HG02623 (cell line): ENCODE results near the gene PCBP4.

Experiments
- ATAC-seq: cut with Tn5 transposase; IDR thresholded peaks from one replicate; pipeline ENCODE4 v1.9.1; 2021; ENCODE audit warnings: moderate library complexity; ENCODE audit not compliant: unreplicated experiment

The PCBP4 gene

DNA sequence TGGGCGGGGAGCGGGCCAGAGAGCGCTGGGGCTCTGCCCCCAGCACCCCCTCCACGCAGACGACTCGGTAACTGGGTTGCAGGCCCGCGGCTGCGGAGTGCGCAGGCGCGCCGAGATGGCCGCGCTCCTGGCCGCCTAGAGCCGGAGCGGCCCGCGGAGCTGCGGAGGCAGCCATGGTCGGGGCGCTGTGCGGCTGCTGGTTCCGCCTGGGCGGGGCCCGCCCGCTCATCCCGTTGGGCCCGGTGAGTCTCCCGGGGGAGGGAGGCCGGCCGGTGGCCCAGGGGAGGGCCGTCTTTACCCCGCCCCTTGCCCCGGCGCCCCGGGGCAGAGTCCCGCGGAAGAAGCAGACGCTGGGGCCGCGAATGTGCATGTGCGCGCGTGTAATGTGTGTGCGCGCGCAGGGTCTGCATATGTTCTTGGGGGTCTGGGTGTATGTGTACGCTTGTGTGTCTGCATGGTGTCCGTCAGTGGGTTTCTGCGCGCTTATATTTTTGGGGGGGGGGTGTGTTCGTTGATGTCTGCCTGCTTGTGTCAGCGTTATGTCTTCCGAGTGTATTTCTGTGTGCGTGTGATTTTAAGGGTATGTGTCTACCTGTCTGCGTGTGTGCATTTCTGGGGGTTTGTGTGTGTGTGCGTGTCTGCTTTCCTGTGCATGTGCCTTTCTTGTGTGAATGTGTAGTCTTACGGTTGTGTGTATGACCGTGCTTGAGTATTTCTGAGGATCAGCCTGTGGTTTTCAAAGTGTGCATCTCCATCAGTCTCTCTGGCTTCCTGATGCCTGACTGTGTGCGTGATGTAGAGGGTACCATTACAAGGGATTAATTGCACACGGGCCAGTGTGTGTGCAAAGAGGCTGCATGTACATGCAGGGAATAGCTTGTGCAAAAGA lies 8.0 kb upstream of the PCBP4 start, which contains the start of gene ABHD14A:
Gene ABHD14A, plus strand, starts transcription at position 102 of the 889 bp plus-strand sequence. Its CDS starts 72 bp downstream, at position 174.
- ATAC-seq: no peak

- ATAC-seq: peak; percentile 15
These were observed 7.2 kb upstream of the PCBP4 start for GRCh38 chr3:51974277-51974962.

GRCh38 chr3:51971350-51971749 lies 4.1 kb upstream of the PCBP4 start:
- no peak for ATAC-seq

- ATAC-seq: no peak
These were observed 3.5 kb upstream of the PCBP4 start for GRCh38 chr3:51970606-51971300.

DNA sequence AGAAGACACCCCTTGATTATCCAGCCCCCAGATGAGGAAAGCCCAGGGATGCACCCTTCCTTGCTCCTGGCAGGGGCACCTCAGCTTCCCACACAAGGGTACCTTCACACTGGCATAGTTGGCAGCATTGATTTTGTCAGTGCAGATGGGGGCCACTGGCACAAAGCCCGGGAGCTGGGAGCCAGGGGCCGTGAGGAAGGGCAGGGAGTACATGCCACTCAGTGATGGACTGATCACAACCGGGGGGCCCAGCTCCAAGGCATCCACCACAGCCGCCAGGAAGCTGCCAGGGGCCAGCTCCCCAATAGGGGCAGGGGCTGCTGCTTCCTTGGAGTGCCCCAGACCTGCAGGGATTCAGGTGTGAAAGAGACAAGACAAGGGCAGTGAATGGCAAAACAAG lies 2.6 kb upstream of the PCBP4 start:
- no peak for ATAC-seq

- no peak for ATAC-seq
These were observed 1.8 kb upstream of the PCBP4 start for GRCh38 chr3:51968883-51969678.

- ATAC-seq: no peak
These were observed 1.0 kb upstream of the PCBP4 start for GRCh38 chr3:51968170-51968775.

DNA sequence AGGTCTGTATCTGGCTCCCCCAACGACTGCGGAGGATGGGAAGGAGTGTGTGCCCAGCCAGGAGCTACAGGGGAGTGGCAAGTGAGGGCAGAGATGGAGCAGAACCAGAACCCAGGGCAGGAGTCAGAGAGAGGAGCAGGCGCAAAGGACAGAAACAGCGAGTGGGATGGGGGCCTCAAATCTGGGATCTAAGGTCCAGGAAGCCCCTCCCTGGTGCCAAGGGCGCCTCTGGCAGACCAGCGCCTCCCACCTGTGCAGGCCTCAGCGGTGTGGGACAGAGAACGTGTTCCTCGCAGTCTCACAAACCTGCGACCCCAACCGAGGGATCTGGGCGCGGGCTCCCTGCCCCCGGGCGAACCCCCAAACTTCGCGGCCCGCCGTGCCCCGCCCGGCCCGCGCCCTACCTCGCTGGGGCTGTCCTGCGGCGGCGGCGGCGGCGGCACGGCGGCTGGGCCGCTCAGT lies 301 bp downstream of the PCBP4 start:
- ATAC-seq: peak; percentile 34

- ATAC-seq: no peak
These were observed 768 bp downstream of the PCBP4 start for GRCh38 chr3:51966486-51966885.

DNA sequence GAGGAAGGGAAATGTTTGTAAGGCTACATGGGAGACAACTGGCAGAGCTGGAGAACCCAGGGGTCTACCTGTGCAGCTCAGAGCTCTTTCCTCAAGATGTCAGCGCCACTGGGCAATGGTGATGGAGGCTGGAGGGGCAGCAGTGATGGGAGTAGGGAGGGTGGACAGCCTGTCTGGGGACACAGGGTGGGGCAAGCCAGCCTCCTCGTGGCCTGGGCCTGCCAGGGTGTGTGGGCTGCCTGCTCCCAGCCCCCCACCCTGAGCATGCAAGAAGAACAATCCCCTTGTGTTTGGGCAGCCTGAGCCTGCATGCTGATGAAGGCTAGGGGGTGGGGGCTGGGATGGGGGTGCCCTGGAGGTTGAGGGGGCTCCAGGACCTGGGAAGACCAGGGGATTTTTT lies 1.2 kb downstream of the PCBP4 start:
- no peak for ATAC-seq

DNA sequence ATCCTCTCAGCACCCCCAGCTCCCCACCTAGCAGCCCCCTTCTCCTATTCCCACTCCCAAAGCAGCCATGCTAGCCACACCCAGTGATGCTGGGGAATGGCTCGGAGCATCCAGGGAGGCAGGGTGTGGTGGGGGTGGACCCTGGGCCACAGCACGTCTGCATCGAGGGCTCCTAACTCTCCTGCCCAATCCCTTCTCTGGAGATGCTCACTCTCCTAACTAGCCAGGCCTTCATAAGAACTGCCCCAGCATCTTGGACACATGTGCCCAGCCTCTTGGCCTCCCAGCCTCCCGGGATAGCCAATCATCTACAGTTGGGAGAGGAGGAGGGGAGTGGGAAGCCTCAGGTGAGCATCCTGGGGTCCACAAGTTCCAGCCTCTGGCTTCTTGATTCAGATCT lies 2.7 kb downstream of the PCBP4 start:
- ATAC-seq: no peak

GRCh38 chr3:51963951-51964451 lies 3.3 kb downstream of the PCBP4 start:
- no peak for ATAC-seq

DNA sequence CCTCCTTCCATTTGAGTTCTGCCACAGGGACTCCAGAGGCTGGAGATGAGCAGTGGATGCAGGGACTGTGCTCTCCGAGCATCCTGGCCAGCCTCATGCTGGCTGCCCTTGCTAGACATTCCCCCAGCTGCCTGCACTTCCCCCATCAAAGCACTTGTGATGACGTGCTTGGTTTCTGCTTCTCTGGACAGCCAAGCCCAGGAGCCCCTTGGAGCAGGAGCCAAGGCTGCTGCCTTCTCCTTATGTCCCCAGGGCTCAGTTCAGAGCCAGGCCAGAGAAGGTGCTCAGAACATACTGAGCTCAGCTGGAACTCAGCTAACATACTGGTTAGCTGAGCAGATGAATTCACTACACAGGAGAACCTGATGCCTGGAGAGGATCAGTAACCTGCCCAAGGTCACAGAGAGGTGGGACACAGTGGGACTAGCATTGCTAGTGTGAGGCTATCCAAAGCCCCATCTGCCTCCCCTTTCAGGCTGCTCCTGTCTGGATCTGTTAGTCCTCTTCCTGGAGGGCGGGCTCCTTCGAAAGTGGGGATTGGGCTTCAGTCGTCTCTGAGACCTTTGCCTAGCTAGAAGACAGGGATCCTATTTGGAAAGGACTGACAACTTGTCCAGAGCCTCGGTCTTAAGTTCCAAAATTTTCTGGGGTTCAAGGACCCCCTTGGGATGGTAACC lies 4.3 kb downstream of the PCBP4 start:
- no peak for ATAC-seq

- ATAC-seq: no peak
These were observed 5.4 kb downstream of the PCBP4 start for GRCh38 chr3:51961602-51962569.

GRCh38 chr3:51961011-51961410 lies 6.2 kb downstream of the PCBP4 start:
- ATAC-seq: no peak

GRCh38 chr3:51960386-51960785 lies 6.9 kb downstream of the PCBP4 start:
- ATAC-seq: no peak

GRCh38 chr3:51959651-51960050 lies 7.6 kb downstream of the PCBP4 start:
- ATAC-seq: no peak
